Adrenal gland (tissue), 12 donors: ENCODE data around the gene PDLIM7. TPM values are rescaled to one million over a fixed set of nuclear protein-coding genes. Genes with fewer than 3 reads are reported as not detected.

Source experiments
- DNase-seq, 7 donors: peaks; one replicate each; pipeline ENCODE4 v3.0.0-alpha.2; 2019 to 2020
- H3K27ac ChIP-seq, 5 donors: fragments of 200-600 bp; sonication (generic) in 4 of 5; 1 replicate in 3 of 5; 2 replicates in 2 of 5; pipeline versions ENCODE4 v1.5.1 to v1.8.0; 2016 to 2020; ENCODE audit warnings: mild to moderate bottlenecking in 1 of 5
- H3K27me3 ChIP-seq: fragments of 200-600 bp; 2 replicates; pipeline ENCODE4 v1.8.0; 2021
- H3K36me3 ChIP-seq, 2 donors: fragments of 200-600 bp; replicated peaks in 1 of 2; 1 replicate in 1 of 2; 2 replicates in 1 of 2; pipeline versions ENCODE4 v1.5.1 to v1.8.0; 2018 to 2022
- H3K4me1 ChIP-seq, 2 donors: fragments of 200-600 bp; replicated peaks in 1 of 2; 1 replicate in 1 of 2; 2 replicates in 1 of 2; pipeline versions ENCODE4 v1.5.1 to v1.8.0; 2018 to 2021
- H3K4me3 ChIP-seq, 4 donors: fragments of 200-600 bp; sonication (generic) in 3 of 4; one replicate each; pipeline ENCODE4 v1.5.1; 2016 to 2018
- H3K9me3 ChIP-seq, 3 donors: fragments of 200-600 bp; sonication (generic) in 1 of 3; replicated peaks in 1 of 3; 1 replicate in 2 of 3; 2 replicates in 1 of 3; pipeline versions ENCODE4 v1.5.1 to v1.8.0; 2016 to 2021
- CTCF ChIP-seq, 6 experiments: fragments of 450-650 bp in 4 of 6; fragments of 200-600 bp in 2 of 6; sonication (generic) in 1 of 6; IDR thresholded peaks; 1 replicate in 5 of 6; 2 replicates in 1 of 6; pipeline versions ENCODE4 v1.5.1 to v1.8.0; 2016 to 2021; ENCODE audit warnings: antibody characterized with exemption in 6 of 6, mild to moderate bottlenecking in 2 of 6, moderate library complexity in 1 of 6
- POLR2A ChIP-seq, 2 donors: fragments of 450-650 bp; IDR thresholded peaks; one replicate each; pipeline ENCODE4 v1.6.1; 2017; ENCODE audit warnings: antibody characterized with exemption in 2 of 2, mild to moderate bottlenecking in 2 of 2, moderate library complexity in 1 of 2
- WGBS, 4 donors: extraction: QIAGEN DNeasy Blood & Tissue Kit in 2 of 4; methylation state at CpG; one replicate each; pipeline versions ENCODE4 v1.1.5 to v1.1.7; 2013 to 2017; 5-methylcytosine and 5-hydroxymethylcytosine counted together
- intact Hi-C, 2 donors: fragments of 100-400 bp; cut with DNase I; formaldehyde crosslinking; loops; one replicate each; pipeline versions ENCODE4 v1.14.1 to v1.15.0; 2022 to 2023
- polyA plus RNA-seq, 3 donors: library from polyadenylated mRNA; stranded (reverse); fragments of 200-250 nt in 2 of 3; fragments of 350-450 nt in 1 of 3; fragmentation: Illumina TruSeq in 1 of 3; extraction: RNeasy Lipid Tissue Mini Kit (QIAGEN cat#74804) in 1 of 3; gene quantifications; one replicate each; pipeline ENCODE4 v1.2.3, GENCODE V29; 2013 to 2014
- total RNA-seq, 9 donors: library from RNA; depleted of rRNA in 4 of 9; stranded (reverse); fragments of >200 nt in 4 of 9; fragments of 120-200 nt in 1 of 9; fragmentation: NEBNext Ultra II Directional in 1 of 9; extraction: Animal tissue kit (Norgen Biotek cat#: 25700) in 1 of 9; gene quantifications; one replicate each; pipeline versions ENCODE4 v1.1.0 to v1.2.4, GENCODE V29; 2013 to 2023
- donor health status: healthy with polysubstance abuse.
- donor health status: Bipolar disorder and iron deficiency.
- donor health status: DM: yes; HTN: yes; CAD: no.
- donor health status: DM: no; HTN: no; CAD: no.
- donor health status: DM: no; HTN: no; CAD: no.
- donor health status: DM: yes; HTN: yes; CAD: no.

PDLIM7 gene
- total and polyA plus RNA-seq, 12 donors, result 6.5 to 246 (median 38.9) TPM

GRCh38 chr5:177440990-177441780, 56.2 kb downstream of the PDLIM7 start:
- peaks cover 1 to 3% of the 10 kb centered on the region in 2 donors for H3K4me1 ChIP-seq
- WGBS, 4 donors, result 85 to 93% (median 89%) methylated on average over 6 to 26 of the region's 26 CpGs
- H3K27ac ChIP-seq, result no peak overlapping the region
- H3K36me3 ChIP-seq, result peaks cover 0 to 16% of the 10 kb centered on the region in 2 donors
- DNase-seq, result peak in 1 of 7 donors; percentile 11
- no peaks in the 10 kb centered on the region for H3K9me3 ChIP-seq
- no peaks in the 10 kb centered on the region for H3K27me3 ChIP-seq
- H3K4me3 ChIP-seq, result no peak overlapping the region
- intact Hi-C loops, result no loop called here
- TF ChIP-seq POLR2A (IDR thresholded peaks at IDR 0.05) (no peak), CTCF (IDR thresholded peaks at IDR 0.05) (no peak)

GRCh38 chr5:177440211-177440989, 57.0 kb downstream of the PDLIM7 start:
- no peak for TF ChIP-seq CTCF (IDR thresholded peaks at IDR 0.05)
- TF ChIP-seq POLR2A (IDR thresholded peaks at IDR 0.05), result no peak
- Histone ChIP-seq H3K27ac (peak overlapping the region in 1 of 5 donors; percentile 51), H3K4me1 (peaks cover 0 to 4% of the 10 kb centered on the region in 2 donors), H3K9me3 (no peaks in the 10 kb centered on the region), H3K36me3 (peaks cover 0 to 24% of the 10 kb centered on the region in 2 donors), H3K4me3 (no peak overlapping the region), H3K27me3 (no peaks in the 10 kb centered on the region)
- intact Hi-C loops, result no loop called here
- peak in 1 of 7 donors; percentile 75 for DNase-seq
- 71 to 91% (median 89%) methylated on average over 7 to 24 of the region's 24 CpGs for WGBS, 4 donors

GRCh38 chr5:177439518-177440053, 57.8 kb downstream of the PDLIM7 start:
- intact Hi-C loops, result no loop called here
- WGBS, 4 donors, result 87 to 99% (median 97%) methylated on average over 4 of the region's 4 CpGs
- Histone ChIP-seq H3K27me3 (no peaks in the 10 kb centered on the region), H3K9me3 (no peaks in the 10 kb centered on the region), H3K36me3 (peaks cover 0 to 31% of the 10 kb centered on the region in 2 donors), H3K4me1 (peaks cover 0 to 4% of the 10 kb centered on the region in 2 donors), H3K27ac (peak overlapping the region in 1 of 5 donors; percentile 51), H3K4me3 (no peak overlapping the region)
- no peak for DNase-seq
- TF ChIP-seq POLR2A (IDR thresholded peaks at IDR 0.05) (no peak), CTCF (IDR thresholded peaks at IDR 0.05) (no peak)

GRCh38 chr5:177438468-177438867, 58.9 kb downstream of the PDLIM7 start:
- H3K27ac ChIP-seq, result no peak overlapping the region
- no peak for TF ChIP-seq CTCF (IDR thresholded peaks at IDR 0.05)
- TF ChIP-seq POLR2A (IDR thresholded peaks at IDR 0.05), result no peak
- WGBS, 4 donors, result 91 to 96% (median 94%) methylated on average over 9 to 10 of the region's 10 CpGs
- H3K27me3 ChIP-seq, result no peaks in the 10 kb centered on the region
- peaks cover 0 to 42% of the 10 kb centered on the region in 2 donors for H3K36me3 ChIP-seq
- intact Hi-C loops, result no loop called here
- no peaks in the 10 kb centered on the region for H3K9me3 ChIP-seq
- peaks cover 0 to 4% of the 10 kb centered on the region in 2 donors for H3K4me1 ChIP-seq
- H3K4me3 ChIP-seq, result no peak overlapping the region
- DNase-seq, result peak in 1 of 7 donors; percentile 11
